RPMI8226 (cell line): ENCODE measurements around the gene BEGAIN.
A peak's percentile ranks its signal among the peaks of the same experiment; 100 is the strongest.
"Not testable (repeated sequence)": the region's sequence is repeated elsewhere in the genome, so short reads cannot be mapped to it uniquely, and the experiment has no call there.

Experiments used
- DNase-seq: peaks from one replicate; pipeline ENCODE4 v3.0.0-alpha.2; 2015

BEGAIN gene

GRCh38 chr14:100534528-100535286 is 52.5 kb downstream of the BEGAIN start:
- peak; percentile 31 for DNase-seq

- no peak for DNase-seq
Observed at GRCh38 chr14:100533656-100534485, 53.3 kb downstream of the BEGAIN start.

- no peak for DNase-seq
Observed at GRCh38 chr14:100532906-100533655, 54.1 kb downstream of the BEGAIN start.

- DNase-seq, result no peak
Observed at GRCh38 chr14:100532154-100532861, 54.9 kb downstream of the BEGAIN start.

- DNase-seq, result no peak
Observed at GRCh38 chr14:100531152-100532121, 55.8 kb downstream of the BEGAIN start.

GRCh38 chr14:100530270-100531072 is 56.7 kb downstream of the BEGAIN start:
- no peak for DNase-seq

GRCh38 chr14:100529561-100530031 is 57.6 kb downstream of the BEGAIN start:
- DNase-seq, result no peak

- no peak for DNase-seq
Observed at GRCh38 chr14:100528962-100529560, 58.2 kb downstream of the BEGAIN start.

GRCh38 chr14:100526632-100527031 is 60.6 kb downstream of the BEGAIN start:
- no peak for DNase-seq

- no peak for DNase-seq
Observed at GRCh38 chr14:100526057-100526456, 61.2 kb downstream of the BEGAIN start.

GRCh38 chr14:100525615-100526014 is 61.6 kb downstream of the BEGAIN start:
- DNase-seq, result no peak

- DNase-seq, result peak; percentile 71
Observed at GRCh38 chr14:100524933-100525243, 62.3 kb downstream of the BEGAIN start.

- DNase-seq, result no peak
Observed at GRCh38 chr14:100524233-100524932, 62.8 kb downstream of the BEGAIN start.

GRCh38 chr14:100523843-100524169 is 63.4 kb downstream of the BEGAIN start:
- no peak for DNase-seq

GRCh38 chr14:100523131-100523842 is 63.9 kb downstream of the BEGAIN start:
- no peak for DNase-seq

GRCh38 chr14:100522616-100523099 is 64.6 kb downstream of the BEGAIN start:
- no peak for DNase-seq

GRCh38 chr14:100506053-100506452 is 81.2 kb downstream of the BEGAIN start:
- not testable (repeated sequence) for DNase-seq

- DNase-seq, result no peak
Observed at GRCh38 chr14:100504372-100505078, 82.7 kb downstream of the BEGAIN start.
